HT-29 (cell line): ENCODE results near the gene SLC13A5. TPM values are rescaled to one million over a fixed set of nuclear protein-coding genes. Genes with fewer than 3 reads are reported as not detected.
A peak's percentile ranks its signal among the peaks of the same experiment; 100 is the strongest.
"Not testable (repeated sequence)": the region's sequence is repeated elsewhere in the genome, so short reads cannot be mapped to it uniquely, and the experiment has no call there.

Experiments used
- DNase-seq: peaks from one replicate; pipeline ENCODE4 v3.0.0-alpha.2; 2015; ENCODE audit warnings: low spot score
- total RNA-seq: library from RNA; depleted of rRNA; stranded (reverse); fragments of >200 nt; shearing (Covaris generic); gene quantifications from 2 replicates; pipeline ENCODE4 v1.2.3, GENCODE V29; 2014

The SLC13A5 gene
- total RNA-seq, 1 experiment from 2014 or later, result not detected

- no peak for DNase-seq
Measured at GRCh38 chr17:6711081-6711674, 2.0 kb downstream of the SLC13A5 start.

DNA sequence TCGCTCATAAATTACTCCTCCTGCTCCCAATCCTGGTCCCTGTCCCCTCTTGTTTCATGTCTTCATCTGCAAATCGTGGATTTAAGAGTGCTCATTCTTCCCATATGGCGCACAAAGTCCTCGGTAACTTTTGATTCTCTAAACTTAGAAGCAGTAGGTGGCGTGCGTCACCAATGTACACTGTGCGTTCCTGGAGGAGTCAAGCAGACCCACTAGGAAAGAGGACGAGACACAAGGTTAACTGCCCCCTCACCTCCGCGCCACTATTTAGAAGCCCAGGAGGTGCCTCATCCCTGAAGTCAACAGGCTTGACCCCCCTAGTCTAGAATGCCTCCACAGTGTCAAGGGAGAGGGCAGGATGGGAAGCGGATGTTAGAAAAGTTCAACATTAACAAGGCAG lies 2.9 kb downstream of the SLC13A5 start:
- no peak for DNase-seq

DNA sequence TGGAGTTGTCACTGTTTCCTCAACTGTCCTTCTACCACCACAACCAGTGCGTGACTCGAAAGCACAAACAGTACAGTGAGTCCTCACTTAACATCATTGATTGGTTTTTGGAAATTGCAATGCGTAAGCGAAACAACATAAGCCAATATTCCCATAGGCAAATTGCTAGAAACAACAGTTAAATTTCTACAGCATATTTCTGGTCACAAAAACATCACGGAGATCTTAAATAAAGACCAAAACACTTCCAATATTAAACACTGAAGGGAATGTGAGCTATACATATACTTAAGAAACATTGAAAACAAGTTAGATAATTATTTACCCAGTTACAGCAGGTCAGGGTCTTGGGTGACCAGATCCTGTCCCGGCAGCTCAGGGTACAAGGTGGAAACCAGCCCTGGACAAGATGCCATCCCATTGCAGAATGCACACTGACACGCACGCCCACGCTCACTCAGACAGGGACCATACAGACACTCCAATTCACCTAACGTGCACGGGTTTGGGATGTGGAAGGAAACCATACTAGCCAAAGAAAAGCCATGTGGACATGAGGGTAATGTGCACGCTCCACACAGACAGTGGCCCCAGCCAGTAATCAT lies 4.7 kb downstream of the SLC13A5 start:
- DNase-seq, result no peak

DNA sequence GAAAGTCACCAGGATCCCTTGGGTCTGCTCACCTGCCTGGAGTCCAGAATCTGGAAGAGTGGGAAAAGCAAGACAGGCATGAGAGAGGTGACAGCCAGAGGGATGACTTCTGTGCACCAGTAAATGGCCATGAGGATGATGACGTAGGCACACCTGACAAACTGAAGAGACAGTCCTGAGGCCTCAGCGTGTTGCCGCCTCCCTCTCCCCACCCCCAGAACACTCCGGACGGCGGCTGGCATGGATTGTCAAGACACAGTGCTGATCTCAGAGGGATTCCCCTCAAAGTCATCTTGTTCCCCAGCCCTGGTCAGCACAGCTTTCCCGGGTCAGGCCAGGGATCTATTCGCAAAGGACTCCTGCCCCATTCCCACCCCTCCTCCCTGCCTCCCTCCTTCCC lies 6.2 kb downstream of the SLC13A5 start:
- DNase-seq, result no peak

DNA sequence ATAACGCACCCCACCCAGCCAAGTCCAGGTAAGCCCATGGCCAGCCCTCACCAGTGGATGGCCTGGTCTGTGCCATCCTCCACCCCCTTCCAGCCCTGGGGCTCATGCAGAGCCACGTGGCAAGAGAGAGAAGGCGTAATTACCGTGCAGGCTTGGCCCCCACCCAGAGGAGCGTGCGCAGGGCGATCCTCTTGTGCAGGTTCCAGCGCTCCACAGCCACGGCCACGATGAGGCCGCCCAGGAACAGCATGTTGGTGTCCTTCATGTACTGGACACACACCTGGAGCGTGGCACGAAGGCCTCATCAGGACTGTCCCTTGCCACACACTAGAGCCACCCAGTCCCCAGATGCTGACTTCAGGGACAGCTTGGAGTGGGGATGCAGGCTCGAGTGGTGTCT lies 6.7 kb downstream of the SLC13A5 start:
- DNase-seq, result no peak

- DNase-seq, result no peak
Measured at GRCh38 chr17:6704470-6705052, 8.6 kb downstream of the SLC13A5 start.

DNA sequence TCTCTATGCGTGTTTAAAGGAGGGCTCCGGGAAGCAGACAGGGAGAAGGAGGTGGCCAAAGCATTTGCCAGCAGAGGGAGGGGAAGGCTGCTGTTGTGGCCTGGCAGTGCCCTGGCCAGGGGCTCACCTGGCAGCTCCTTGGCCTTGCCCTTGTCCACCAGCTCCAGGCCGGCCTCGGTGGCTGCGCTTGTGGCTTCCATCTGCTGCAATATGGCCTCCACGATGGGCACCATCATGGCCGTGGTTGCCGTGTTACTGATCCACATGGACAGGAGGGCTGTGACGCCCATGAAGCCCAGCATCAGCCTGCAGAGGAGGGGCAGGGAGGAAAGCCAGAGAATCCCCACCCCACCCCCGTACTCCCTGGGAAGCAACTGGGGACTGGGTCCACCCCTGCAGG lies 9.4 kb downstream of the SLC13A5 start:
- no peak for DNase-seq

GRCh38 chr17:6702567-6703215 lies 10.5 kb downstream of the SLC13A5 start:
- no peak for DNase-seq

DNA sequence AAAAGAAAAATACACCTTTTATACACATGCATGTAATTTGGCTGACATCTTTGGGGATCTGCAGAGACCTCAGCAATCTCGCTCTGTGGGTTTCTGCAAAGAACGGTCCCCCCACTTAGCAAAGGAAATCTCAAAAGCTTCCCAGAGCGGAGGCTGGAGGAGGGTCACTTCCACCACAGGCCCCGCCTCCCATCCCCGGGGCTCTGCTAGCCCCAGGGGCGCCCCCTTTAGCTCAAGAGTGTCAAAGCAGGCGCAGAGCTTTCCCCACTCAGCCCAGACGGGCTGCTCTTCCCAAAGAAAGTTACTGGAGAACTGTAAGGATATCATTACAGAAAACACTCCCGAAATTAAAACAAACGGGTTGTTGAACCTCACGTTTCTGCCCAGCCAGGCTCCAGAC lies 11.4 kb downstream of the SLC13A5 start:
- DNase-seq, result peak; percentile 29

DNA sequence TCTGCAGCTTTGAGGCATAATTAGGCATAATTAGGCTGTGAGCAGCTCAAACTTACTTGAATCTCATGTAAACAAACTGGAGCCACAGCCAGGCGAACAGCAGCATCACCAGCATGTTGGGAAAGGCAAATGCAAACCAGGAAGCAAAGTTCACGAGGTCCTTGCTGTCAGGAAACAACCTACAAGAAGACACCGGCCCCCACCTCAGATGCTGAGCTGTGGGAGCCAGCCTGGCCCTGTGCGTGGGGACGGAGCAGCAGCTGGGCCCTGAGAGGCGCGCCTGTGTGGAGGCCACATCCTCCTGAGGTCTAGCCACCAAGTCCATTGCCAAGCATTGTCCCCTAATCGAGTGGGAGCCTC lies 12.2 kb downstream of the SLC13A5 start:
- DNase-seq, result no peak

- no peak for DNase-seq
Measured at GRCh38 chr17:6699997-6700947, 12.9 kb downstream of the SLC13A5 start.

DNA sequence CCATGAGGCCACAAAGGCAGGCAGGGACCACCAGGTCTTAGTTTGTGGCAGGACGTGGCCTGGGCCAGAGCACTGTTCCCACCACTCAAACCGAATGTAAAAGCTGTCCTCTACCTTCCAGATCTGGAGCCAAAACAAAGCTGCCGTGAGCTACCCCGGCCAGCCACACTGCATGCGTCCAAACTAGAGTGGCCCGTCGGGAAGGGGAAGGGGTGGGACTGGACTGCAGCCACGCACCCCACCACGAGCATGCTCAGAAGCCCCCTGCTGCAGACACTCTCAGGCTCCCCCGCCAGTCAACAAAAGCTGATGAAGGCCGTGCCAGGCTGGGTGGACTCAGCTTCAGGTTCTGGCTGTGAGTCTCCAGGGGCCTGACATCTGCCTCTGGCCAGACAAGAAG lies 15.2 kb downstream of the SLC13A5 start:
- DNase-seq, result no peak

- no peak for DNase-seq
Measured at GRCh38 chr17:6696906-6697305, 16.3 kb downstream of the SLC13A5 start.

GRCh38 chr17:6695565-6695964 lies 17.6 kb downstream of the SLC13A5 start:
- no peak for DNase-seq

DNA sequence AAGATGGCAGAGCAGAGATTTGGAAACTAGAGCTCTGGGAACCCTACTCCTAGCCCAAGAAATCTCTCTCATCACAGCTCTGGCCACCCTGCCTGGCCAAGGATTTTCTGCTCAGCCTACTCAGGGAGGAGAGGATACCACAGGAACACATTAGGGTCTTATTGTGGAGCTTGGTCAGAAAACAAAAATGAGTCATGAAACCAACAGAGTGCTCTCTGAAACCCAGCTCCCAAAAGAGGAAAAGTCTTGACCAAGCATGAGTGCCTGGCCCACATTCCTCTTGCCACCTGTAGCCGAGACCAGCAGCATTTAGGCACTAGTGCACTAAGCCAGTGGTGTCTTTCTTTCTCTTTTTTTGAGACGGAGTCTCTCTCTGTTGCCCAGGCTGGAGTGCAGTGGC lies 18.1 kb downstream of the SLC13A5 start:
- DNase-seq, result no peak

DNA sequence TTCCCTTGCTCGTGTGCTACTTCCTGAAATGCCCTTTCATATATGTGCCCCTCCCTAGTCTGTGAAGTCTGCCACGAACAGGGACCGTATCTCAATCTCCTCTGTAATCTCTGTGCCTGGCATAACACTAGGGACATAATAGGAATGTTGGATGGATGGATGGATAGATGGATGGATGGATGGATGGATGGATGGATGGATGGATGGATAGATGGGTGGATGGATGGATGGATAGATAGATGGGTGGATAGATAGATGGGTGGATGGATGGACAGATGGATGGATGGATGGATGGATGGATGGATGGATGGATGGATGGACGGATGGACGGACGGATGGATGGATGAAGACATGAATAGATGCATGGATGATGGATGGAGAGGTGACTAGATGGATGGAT lies 21.2 kb downstream of the SLC13A5 start:
- not testable (repeated sequence) for DNase-seq

DNA sequence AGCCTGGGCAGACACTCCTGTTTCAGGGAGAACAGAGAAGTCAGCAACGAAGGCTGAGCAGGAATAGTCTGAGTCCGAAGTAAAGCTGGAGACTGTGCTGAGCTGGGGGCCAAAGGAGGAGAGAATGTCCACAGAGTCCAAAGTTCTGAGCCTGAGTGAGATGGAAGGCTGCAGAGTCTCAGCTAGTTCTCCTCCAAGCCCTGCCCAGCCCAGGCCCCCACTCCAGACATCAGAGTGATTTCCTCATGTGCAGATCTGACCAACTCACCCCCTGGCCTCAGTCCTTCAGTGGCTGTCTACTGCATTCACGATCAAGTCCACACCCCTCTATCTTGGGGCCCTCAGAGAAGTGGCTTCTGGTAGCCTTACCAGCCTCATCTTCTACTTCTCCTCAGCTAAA lies 21.6 kb downstream of the SLC13A5 start:
- DNase-seq, result no peak

GRCh38 chr17:6690641-6691040 lies 22.5 kb downstream of the SLC13A5 start:
- DNase-seq, result no peak

DNA sequence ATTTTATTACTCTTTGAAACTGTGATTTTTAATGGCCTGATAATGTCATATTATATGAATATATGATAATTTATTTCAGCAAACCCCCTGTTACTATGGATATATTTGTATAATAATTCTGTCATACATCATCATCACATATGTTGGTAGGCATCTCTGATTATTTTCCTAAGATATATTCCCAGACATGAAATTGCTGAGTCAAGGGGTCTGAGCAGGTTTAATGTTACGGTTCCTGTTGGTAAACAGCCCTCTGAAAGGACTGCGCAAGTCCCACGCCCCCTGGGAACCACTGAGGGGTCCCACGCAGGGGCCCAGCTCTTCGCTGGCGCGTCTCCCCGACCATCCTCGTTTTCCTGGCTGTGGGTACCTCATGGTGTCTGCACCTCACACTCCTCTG lies 24.2 kb downstream of the SLC13A5 start:
- DNase-seq, result no peak

DNA sequence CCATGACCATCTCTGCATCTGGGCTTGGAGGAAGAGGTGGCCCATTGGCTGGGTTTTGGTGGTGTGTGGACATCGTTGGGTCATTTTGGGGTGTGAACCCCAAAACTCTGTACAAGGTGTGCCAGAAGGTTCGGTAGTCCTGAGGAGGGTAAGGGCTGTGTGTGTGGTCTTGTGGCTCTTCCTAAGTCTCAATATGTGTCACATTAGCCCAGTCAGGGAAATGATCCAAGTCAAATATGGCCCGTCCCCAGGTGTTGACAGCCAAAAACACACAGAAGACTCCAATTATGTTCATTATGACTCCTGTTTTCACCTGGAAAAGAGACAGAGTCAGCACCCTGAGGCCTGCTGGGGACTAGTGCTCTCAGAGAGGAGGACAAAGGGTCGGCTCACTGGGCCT lies 27.1 kb downstream of the SLC13A5 start:
- DNase-seq, result no peak

DNA sequence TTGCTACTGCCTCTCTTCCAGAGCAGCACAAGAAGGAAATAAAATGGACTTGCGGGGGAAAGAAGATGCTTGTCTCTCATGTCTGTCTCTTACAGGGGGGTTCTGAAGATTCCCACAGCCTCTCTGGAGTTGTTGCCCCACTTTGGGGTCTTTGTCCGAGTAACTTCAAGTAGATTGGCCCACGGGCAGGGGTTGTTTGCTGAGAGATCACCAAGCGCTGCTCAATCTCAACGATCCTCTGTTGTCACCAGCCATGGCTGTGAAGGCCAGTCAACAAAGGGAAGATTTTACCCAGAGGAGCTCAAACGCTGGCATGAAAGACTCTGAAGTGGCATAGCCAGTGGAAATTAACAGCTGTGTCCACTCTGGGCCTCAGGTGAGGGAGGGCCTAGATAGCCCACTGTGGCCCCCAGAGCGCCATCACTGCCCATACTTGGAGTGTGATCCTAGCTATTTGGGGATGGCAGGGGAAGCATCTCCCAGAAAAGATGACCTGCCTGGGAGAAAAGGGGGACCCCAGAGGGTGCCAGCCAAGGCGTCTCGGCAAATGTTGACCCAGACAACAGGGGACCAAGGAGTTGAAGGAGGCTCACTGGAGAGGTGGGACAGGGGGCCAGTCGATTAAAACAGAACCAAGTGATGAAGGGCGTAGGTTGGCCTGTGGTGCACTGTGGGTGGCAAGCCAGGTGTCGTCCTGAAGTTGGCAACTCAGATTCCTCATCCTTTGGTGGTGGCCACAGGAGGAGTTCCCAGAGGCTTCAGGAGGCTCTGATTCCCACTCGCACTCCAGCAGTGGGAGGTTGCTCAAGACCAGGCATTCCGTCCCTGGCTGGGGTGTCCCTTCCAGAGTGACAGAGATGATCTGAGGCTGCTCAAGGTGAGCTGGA lies 28.0 kb downstream of the SLC13A5 start:
- DNase-seq, result no peak
